H1 (cell line): Measurements from ENCODE around the gene SOCS6. TPM values are rescaled to one million over a fixed set of nuclear protein-coding genes. Genes with fewer than 3 reads are reported as not detected.

ENCODE experiments used
- CTCF ChIA-PET: fragments of 300-600 bp; sonication (Branson Sonifier 250); formaldehyde crosslinking; loops from one replicate; lab custom pipeline; 2021; ENCODE audit not compliant: partially characterized antibody; lab: Charles Lee
- POLR2A ChIA-PET: fragments of 300-600 bp; sonication (Branson Sonifier 250); formaldehyde crosslinking; loops from one replicate; lab custom pipeline; 2021; ENCODE audit warnings: inconsistent platforms; ENCODE audit not compliant: partially characterized antibody; lab: Charles Lee
- DNase-seq, 2 experiments: peaks; one replicate each; pipeline versions ENCODE4 v3.0.0 to v3.0.0-alpha.2; 2010 to 2022; ENCODE audit warnings: low spot score in 2 of 2, low read depth in 1 of 2, mixed read lengths in 1 of 2
- FAIRE-seq: peaks from 2 replicates; lab custom pipeline; 2011; peaks lifted over from hg19 to GRCh38; lab: Jason Lieb, UNC
- H2AFZ ChIP-seq: 2 replicates; pipeline ENCODE4 v1.8.1; 2012; ENCODE audit warnings: low read length, inconsistent platforms
- H2AK5ac ChIP-seq: 2 replicates; pipeline ENCODE4 v1.6.1; 2013; ENCODE audit warnings: low read depth, low read length
- H2BK120ac ChIP-seq: replicated peaks from 2 replicates; pipeline ENCODE3; 2013; ENCODE audit warnings: low read depth, low read length, inconsistent platforms
- H2BK12ac ChIP-seq: 2 replicates; pipeline ENCODE4 v1.6.1; 2013; ENCODE audit warnings: low read depth, low read length
- H2BK15ac ChIP-seq: 2 replicates; pipeline ENCODE4 v1.6.1; 2013; ENCODE audit warnings: low read length
- H2BK20ac ChIP-seq: 2 replicates; pipeline ENCODE4 v1.6.1; 2013; ENCODE audit warnings: low read length
- H2BK5ac ChIP-seq: 2 replicates; pipeline ENCODE4 v1.6.1; 2013; ENCODE audit warnings: low read depth, low read length
- H3K14ac ChIP-seq: 2 replicates; pipeline ENCODE4 v1.6.1; 2013; ENCODE audit warnings: inconsistent platforms; ENCODE audit not compliant: insufficient read length
- H3K18ac ChIP-seq: 2 replicates; pipeline ENCODE4 v1.6.1; 2013; ENCODE audit warnings: low read length; ENCODE audit errors: extremely low read depth
- H3K23ac ChIP-seq: 2 replicates; pipeline ENCODE4 v1.6.1; 2013; ENCODE audit warnings: inconsistent platforms; ENCODE audit not compliant: insufficient read length
- H3K23me2 ChIP-seq: 2 replicates; pipeline ENCODE4 v1.6.1; 2013; ENCODE audit warnings: low read depth, low read length
- H3K27ac ChIP-seq: 2 replicates; pipeline ENCODE4 v1.6.1; 2011; ENCODE audit warnings: low read depth, low read length, inconsistent platforms
- H3K27me3 ChIP-seq, 4 experiments: replicated peaks in 1 of 4; 1 replicate in 1 of 4; 2 replicates in 3 of 4; pipeline versions ENCODE4 v1.6.1 to v1.8.1; 2011 to 2013; ENCODE audit warnings: low read length in 3 of 4, mild to moderate bottlenecking in 3 of 4, inconsistent platforms in 2 of 4, mixed read lengths in 2 of 4, moderate library complexity in 1 of 4; ENCODE audit not compliant: control insufficient read depth in 3 of 4, insufficient read depth in 3 of 4; ENCODE audit errors: extremely low read depth in 1 of 4
- H3K36me3 ChIP-seq, 4 experiments: 2 replicates each; pipeline versions ENCODE4 v1.6.1 to v1.8.1; 2011 to 2013; ENCODE audit warnings: mild to moderate bottlenecking in 4 of 4, low read length in 3 of 4, moderate library complexity in 2 of 4, control low read depth in 1 of 4, inconsistent platforms in 1 of 4; ENCODE audit not compliant: insufficient read depth in 4 of 4, control insufficient read depth in 2 of 4
- H3K4ac ChIP-seq: replicated peaks from 2 replicates; pipeline ENCODE3; 2013; ENCODE audit warnings: low read length, low read depth, mixed read lengths, inconsistent platforms; ENCODE audit not compliant: insufficient read length
- H3K4me1 ChIP-seq, 4 experiments: replicated peaks in 1 of 4; 1 replicate in 1 of 4; 2 replicates in 3 of 4; pipeline versions ENCODE4 v1.6.1 to v1.8.1; 2011 to 2013; ENCODE audit warnings: low read length in 3 of 4, inconsistent platforms in 2 of 4, mixed read lengths in 1 of 4; ENCODE audit not compliant: insufficient read depth in 4 of 4, control insufficient read depth in 3 of 4
- H3K4me2 ChIP-seq, 2 experiments: 2 replicates each; pipeline versions ENCODE4 v1.6.1 to v1.8.1; 2011 to 2013; ENCODE audit warnings: low read depth in 2 of 2, low read length in 2 of 2, control low read depth in 1 of 2, inconsistent platforms in 1 of 2, mild to moderate bottlenecking in 1 of 2; ENCODE audit not compliant: insufficient read depth in 1 of 2
- H3K4me3 ChIP-seq, 4 experiments: fragments of 200-600, 300-600 bp in 1 of 4; sonication (generic), shearing (Covaris generic), sonication (Bioruptor Twin) in 1 of 4; 2 replicates each; pipeline versions ENCODE4 v1.5.1 to v1.8.1; 2011 to 2016; ENCODE audit warnings: low read length in 4 of 4, low read depth in 3 of 4, control low read depth in 2 of 4, inconsistent platforms in 2 of 4, mild to moderate bottlenecking in 2 of 4, mixed read lengths in 1 of 4, moderate library complexity in 1 of 4; ENCODE audit not compliant: insufficient read depth in 2 of 4; ENCODE audit errors: extremely low read depth in 1 of 4
- H3K56ac ChIP-seq: replicated peaks from 2 replicates; pipeline ENCODE3; 2013; ENCODE audit warnings: low read depth, mild to moderate bottlenecking, mixed read lengths, low read length, inconsistent platforms; ENCODE audit not compliant: insufficient read length
- H3K79me1 ChIP-seq: 2 replicates; pipeline ENCODE4 v1.6.1; 2013; ENCODE audit warnings: low read depth, low read length, control low read depth
- H3K79me2 ChIP-seq, 2 experiments: 2 replicates each; pipeline versions ENCODE4 v1.6.1 to v1.8.1; 2012 to 2013; ENCODE audit warnings: low read length in 2 of 2, mild to moderate bottlenecking in 2 of 2, inconsistent platforms in 1 of 2; ENCODE audit not compliant: insufficient read depth in 2 of 2, control insufficient read depth in 1 of 2
- H3K9ac ChIP-seq, 4 experiments: replicated peaks in 1 of 4; 1 replicate in 1 of 4; 2 replicates in 3 of 4; pipeline versions ENCODE4 v1.6.1 to v1.8.1; 2011 to 2013; ENCODE audit warnings: low read depth in 3 of 4, low read length in 3 of 4, control low read depth in 2 of 4, mild to moderate bottlenecking in 2 of 4, moderate library complexity in 2 of 4, inconsistent platforms in 1 of 4; ENCODE audit errors: extremely low read depth in 1 of 4
- H3K9me3 ChIP-seq, 2 experiments: 2 replicates each; pipeline versions ENCODE4 v1.6.1 to v1.8.1; 2012 to 2013; ENCODE audit warnings: mild to moderate bottlenecking in 2 of 2, moderate library complexity in 2 of 2, control low read depth in 1 of 2, inconsistent platforms in 1 of 2, low read depth in 1 of 2, low read length in 1 of 2, mixed read lengths in 1 of 2; ENCODE audit not compliant: insufficient read depth in 2 of 2
- H4K20me1 ChIP-seq, 2 experiments: replicated peaks in 1 of 2; 2 replicates each; pipeline versions ENCODE3 to v1.8.1; 2011 to 2013; ENCODE audit warnings: inconsistent platforms in 2 of 2, low read length in 2 of 2, mild to moderate bottlenecking in 1 of 2; ENCODE audit not compliant: insufficient read depth in 2 of 2, control insufficient read depth in 1 of 2
- H4K5ac ChIP-seq: 2 replicates; pipeline ENCODE4 v1.6.1; 2013; ENCODE audit warnings: low read length, low read depth, mixed read lengths, inconsistent platforms; ENCODE audit not compliant: insufficient read length
- H4K8ac ChIP-seq: 2 replicates; pipeline ENCODE4 v1.8.0; 2013; ENCODE audit warnings: mild to moderate bottlenecking, moderate library complexity, low read length, inconsistent platforms; ENCODE audit not compliant: insufficient read depth; ENCODE audit errors: extremely low read depth
- H4K91ac ChIP-seq: replicated peaks from 2 replicates; pipeline ENCODE3; 2013; ENCODE audit warnings: low read length, mixed read lengths, inconsistent platforms; ENCODE audit not compliant: insufficient read length
- NRF1 ChIP-seq: IDR thresholded peaks from 2 replicates; pipeline ENCODE4 v1.6.1; 2011; ENCODE audit warnings: mild to moderate bottlenecking, low read depth, low read length, improper control_type of control experiment
- TEAD4 ChIP-seq: IDR thresholded peaks from 2 replicates; pipeline ENCODE4 v1.6.1; 2012; ENCODE audit warnings: low read depth, low read length, inconsistent platforms, mixed read lengths
- WGBS, 2 experiments: shearing (Covaris generic) in 1 of 2; methylation state at CpG; one replicate each; pipeline versions ENCODE4 v1.1.6 to v1.1.7; 2013 to 2015; ENCODE audit warnings: low lambda C conversion rate in 2 of 2, mixed read lengths in 2 of 2, inconsistent platforms in 1 of 2, low coverage in 1 of 2, missing lambda C conversion rate in 1 of 2; ENCODE audit not compliant: insufficient replicate concordance in 2 of 2, insufficient coverage in 1 of 2, insufficient read length in 1 of 2; ENCODE audit errors: extremely low coverage in 1 of 2, missing lambda C conversion rate in 1 of 2; 5-methylcytosine and 5-hydroxymethylcytosine counted together
- polyA plus RNA-seq, 7 experiments: library from polyadenylated mRNA; depleted of rRNA in 3 of 7; stranded (reverse) in 5 of 7; unstranded in 2 of 7; fragments of >200 nt in 5 of 7; fragments of 200-250 nt in 2 of 7; gene quantifications; 1 replicate in 5 of 7; 2 replicates in 1 of 7; 4 replicates in 1 of 7; pipeline versions ENCODE4 v1.2.1 to v1.2.3, GENCODE V29; 2011 to 2013; ENCODE audit warnings: missing spikeins in 2 of 7, mixed read lengths in 2 of 7
- total RNA-seq: library from RNA; stranded (reverse); fragmentation: NEBNext Ultra II Directional; extraction: Animal tissue kit (Norgen Biotek cat#: 25700); gene quantifications from 2 replicates; pipeline ENCODE4 v1.2.1, GENCODE V29; 2021

Gene SOCS6
- total and polyA plus RNA-seq, 2 of the 8 experiments (the other 6 are each of a cell fraction or from before 2014, with no cell fraction given), result 9.1 to 22.9 TPM

- Histone ChIP-seq H3K27ac (peak overlapping the region; percentile 75; the same call in 1 of the 2 replicates), H3K4ac (peak overlapping the region; percentile 81), H2BK5ac (peak overlapping the region; percentile 69), H4K5ac (peak overlapping the region; percentile 42), H3K56ac (no peak overlapping the region), H3K4me2 (peak overlapping the region; percentile 41 to 45; a peak in 2 of 4 replicates), H4K8ac (no peak overlapping the region; the same call in 1 of the 2 replicates), H2BK20ac (peak overlapping the region; percentile 73; the same call in 1 of the 2 replicates), H2AK5ac (peak overlapping the region; percentile 97), H2BK120ac (peak overlapping the region; percentile 98), H3K79me2 (no peaks in the 10 kb centered on the region), H3K79me1 (no peaks in the 10 kb centered on the region), H3K23me2 (no peaks in the 10 kb centered on the region), H3K9ac (no peak overlapping the region; a peak in 1 of 7 replicates), H4K20me1 (no peaks in the 10 kb centered on the region), H4K91ac (peak overlapping the region; percentile 92), H3K4me1 (peaks cover 2 to 15% (median 9%) of the 10 kb centered on the region in 4 experiments; a peak in 5 of 7 replicates), H3K27me3 (no peaks in the 10 kb centered on the region), H3K23ac (no peak overlapping the region), H2BK12ac (peak overlapping the region; percentile 98), H2AFZ (peak overlapping the region; percentile 66; the same call in 1 of the 2 replicates), H2BK15ac (0 out of 2 replicates have a peak overlapping the region, but pooled peaks have one; percentile 34), H3K18ac (peak overlapping the region; percentile 79; the same call in 1 of the 2 replicates), H3K4me3 (no peak overlapping the region), H3K9me3 (no peaks in the 10 kb centered on the region), H3K14ac (no peak overlapping the region), H3K36me3 (no peaks in the 10 kb centered on the region; a peak in 1 of 8 replicates)
- no peak for TF ChIP-seq NRF1
- TF ChIP-seq TEAD4, result 0 out of 2 replicates have a peak, but pooled peaks have one; percentile 9
- ChIA-PET CTCF (interaction anchor here (1.5 kb wide), 1 partner anchor 130 kb away, joined by 4 read pairs; no protein-coding TSS in a partner anchor), POLR2A (interaction anchor here (0.7 to 1.8 kb wide), 3 partner anchors 11 to 79 kb away, joined by 3 to 4 read pairs (median 3); no protein-coding TSS in a partner anchor)
- no peak for DNase-seq
- FAIRE-seq, result no peak
- 79% methylated on average over 7 of the region's 7 CpGs; no CpG with 5 or more reads in 1 of the 2 experiments for WGBS, 2 experiments
Observed at GRCh38 chr18:70366670-70367069, 77.8 kb downstream of the SOCS6 start.
